Duodenal mucosa (tissue), 2 donors: ENCODE results near the gene CYP3A5.
"Not testable (repeated sequence)": the region's sequence is repeated elsewhere in the genome, so short reads cannot be mapped to it uniquely, and the experiment has no call there.

Experiments
- H3K27ac ChIP-seq: one replicate; pipeline ENCODE4 v1.7.0; 2013; ENCODE audit warnings: low read depth, low read length
- H3K27me3 ChIP-seq, 2 donors: one replicate each; pipeline ENCODE4 v1.7.0; 2013; ENCODE audit warnings: low read length in 2 of 2, control low read depth in 1 of 2; ENCODE audit not compliant: insufficient read depth in 2 of 2, control insufficient read depth in 1 of 2
- H3K36me3 ChIP-seq, 2 donors: one replicate each; pipeline ENCODE4 v1.7.0; 2013; ENCODE audit warnings: low read length in 2 of 2, control low read depth in 1 of 2; ENCODE audit not compliant: insufficient read depth in 2 of 2, control insufficient read depth in 1 of 2
- H3K4me1 ChIP-seq, 2 donors: one replicate each; pipeline ENCODE4 v1.7.0; 2013; ENCODE audit warnings: low read length in 2 of 2, control low read depth in 1 of 2; ENCODE audit not compliant: insufficient read depth in 2 of 2, control insufficient read depth in 1 of 2
- H3K4me3 ChIP-seq, 2 donors: one replicate each; pipeline ENCODE4 v1.7.0; 2013; ENCODE audit warnings: low read length in 2 of 2, low read depth in 1 of 2
- H3K9ac ChIP-seq, 2 donors: one replicate each; pipeline ENCODE4 v1.7.0; 2013; ENCODE audit warnings: low read length in 2 of 2, low read depth in 1 of 2
- H3K9me3 ChIP-seq, 2 donors: one replicate each; pipeline ENCODE4 v1.7.0; 2013; ENCODE audit warnings: low read length in 2 of 2, control low read depth in 1 of 2; ENCODE audit not compliant: control insufficient read depth in 1 of 2

CYP3A5 gene

DNA sequence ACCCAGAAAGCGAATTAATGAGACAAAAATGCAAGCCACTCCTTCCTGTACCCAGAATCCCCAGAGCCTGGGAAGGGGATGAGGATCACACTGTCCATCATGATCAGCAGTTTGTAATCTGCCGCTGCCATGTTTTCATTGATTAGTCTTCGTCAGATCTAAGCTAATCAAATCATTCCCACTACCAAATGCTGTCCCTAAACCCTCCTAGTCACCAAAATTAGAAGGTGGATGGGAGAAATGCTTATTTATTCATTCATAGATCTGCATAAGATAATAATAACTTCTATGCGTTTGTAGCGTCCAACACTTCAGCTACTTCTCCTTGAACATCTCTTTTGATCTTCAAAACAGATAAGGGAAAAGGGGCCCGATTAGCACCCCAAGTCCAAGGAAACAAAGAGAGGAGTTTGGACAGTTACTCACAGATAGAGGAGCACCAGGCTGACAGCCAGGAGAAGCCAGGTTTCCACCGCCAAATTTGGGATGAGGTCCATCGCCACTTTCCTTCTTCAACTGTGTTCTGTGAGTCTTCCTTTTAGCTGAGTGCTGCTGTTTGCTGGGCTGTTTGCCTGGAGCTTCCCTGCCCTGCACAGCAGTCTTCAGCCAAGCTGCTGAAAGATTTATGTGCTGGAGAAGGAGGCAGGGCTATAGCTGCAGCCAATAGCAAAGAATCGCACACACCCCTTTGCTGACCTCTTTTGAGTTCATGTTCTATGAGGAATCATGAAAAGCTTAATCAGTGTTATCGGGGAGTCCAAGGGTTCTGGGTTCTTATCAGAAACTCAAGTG lies at the start of gene CYP3A5:
CYP3A5 (minus strand) TSS at position 597 of the 792 bp plus-strand sequence; CDS start at position 497, 100 bp downstream.
- Histone ChIP-seq H3K36me3 (peaks cover 22 to 25% of the 10 kb centered on the region in 2 donors), H3K27ac (peak within 1 kb of the TSS; percentile 51), H3K9ac (peak within 1 kb of the TSS; percentile 54 to 74), H3K4me3 (peak within 1 kb of the TSS; percentile 60 to 70), H3K27me3 (no peaks in the 10 kb centered on the region), H3K4me1 (peaks cover 7 to 14% of the 10 kb centered on the region in 2 donors), H3K9me3 (no peaks in the 10 kb centered on the region)

GRCh38 chr7:99728615-99729014 lies 48.8 kb upstream of the CYP3A5 start:
- Histone ChIP-seq H3K4me1 (peaks cover 8 to 9% of the 10 kb centered on the region in 2 donors), H3K9me3 (no peaks in the 10 kb centered on the region), H3K9ac (no peak overlapping the region), H3K4me3 (no peak overlapping the region), H3K27me3 (no peaks in the 10 kb centered on the region), H3K36me3 (no peaks in the 10 kb centered on the region), H3K27ac (no peak overlapping the region)

DNA sequence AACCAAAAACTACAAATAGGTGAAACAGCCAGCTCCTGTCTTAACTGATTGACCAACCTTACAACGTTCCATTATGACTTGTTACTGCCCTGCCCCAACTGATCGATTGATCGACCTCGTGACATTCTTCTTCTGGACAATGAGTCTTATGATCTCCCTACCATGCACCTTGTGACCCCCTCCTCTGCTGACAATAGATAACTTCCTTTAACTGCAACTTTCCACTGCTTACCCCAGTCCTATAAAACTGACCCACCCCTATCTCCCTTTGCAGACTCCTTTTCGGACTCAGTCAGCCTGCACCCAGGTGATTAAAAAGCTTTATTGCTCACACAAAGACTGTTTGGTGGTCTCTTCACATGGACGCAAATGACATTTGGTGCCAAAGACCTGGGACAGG lies 43.4 kb upstream of the CYP3A5 start:
- not testable (repeated sequence) for H3K27me3 ChIP-seq, H3K9ac ChIP-seq, H3K36me3 ChIP-seq, H3K4me3 ChIP-seq, H3K9me3 ChIP-seq, H3K27ac ChIP-seq
- H3K4me1 ChIP-seq = peaks cover 10% of the 10 kb centered on the region in 2 donors

GRCh38 chr7:99720800-99721595 lies 41.2 kb upstream of the CYP3A5 start:
- Histone ChIP-seq H3K27me3 (no peaks in the 10 kb centered on the region), H3K27ac (no peak overlapping the region), H3K36me3 (no peaks in the 10 kb centered on the region), H3K4me3 (no peak overlapping the region), H3K9me3 (no peaks in the 10 kb centered on the region), H3K4me1 (peaks cover 10% of the 10 kb centered on the region in 2 donors), H3K9ac (no peak overlapping the region)

- no peak overlapping the region for H3K9ac ChIP-seq
- H3K4me1 ChIP-seq = peaks cover 10% of the 10 kb centered on the region in 2 donors
- no peaks in the 10 kb centered on the region for H3K9me3 ChIP-seq
- H3K36me3 ChIP-seq = no peaks in the 10 kb centered on the region
- H3K27ac ChIP-seq = no peak overlapping the region
- no peak overlapping the region for H3K4me3 ChIP-seq
- no peaks in the 10 kb centered on the region for H3K27me3 ChIP-seq
Observed at GRCh38 chr7:99719996-99720769, 40.4 kb upstream of the CYP3A5 start.

- H3K27ac ChIP-seq = no peak overlapping the region
- no peak overlapping the region for H3K4me3 ChIP-seq
- H3K4me1 ChIP-seq = peaks cover 4 to 10% of the 10 kb centered on the region in 2 donors
- no peaks in the 10 kb centered on the region for H3K9me3 ChIP-seq
- H3K36me3 ChIP-seq = no peaks in the 10 kb centered on the region
- no peaks in the 10 kb centered on the region for H3K27me3 ChIP-seq
- no peak overlapping the region for H3K9ac ChIP-seq
Observed at GRCh38 chr7:99713995-99714570, 34.3 kb upstream of the CYP3A5 start.

- Histone ChIP-seq H3K9me3 (no peaks in the 10 kb centered on the region), H3K4me1 (peaks cover 4 to 10% of the 10 kb centered on the region in 2 donors), H3K27ac (no peak overlapping the region), H3K9ac (no peak overlapping the region), H3K36me3 (no peaks in the 10 kb centered on the region), H3K4me3 (no peak overlapping the region), H3K27me3 (no peaks in the 10 kb centered on the region)
Observed at GRCh38 chr7:99709838-99710578, 30.2 kb upstream of the CYP3A5 start.

DNA sequence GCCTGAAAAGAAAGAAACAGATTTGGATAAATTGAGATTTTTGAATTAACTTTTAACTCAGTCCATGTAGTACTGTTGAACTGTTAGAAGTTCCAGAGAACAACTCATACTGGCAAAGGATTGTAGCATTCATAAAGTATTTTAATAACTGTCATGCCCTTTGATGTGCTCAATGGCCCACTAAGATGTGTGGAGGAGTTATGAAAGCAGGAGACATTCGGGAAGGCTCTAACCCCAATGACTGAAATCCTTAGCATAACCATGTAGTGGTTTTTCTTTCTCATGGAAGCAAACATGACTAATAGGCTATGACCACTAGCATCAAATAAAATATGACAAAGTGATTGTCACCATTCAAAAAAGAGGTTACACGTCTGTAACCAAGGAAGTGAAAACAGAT lies 29.5 kb upstream of the CYP3A5 start:
- H3K4me3 ChIP-seq = no peak overlapping the region
- no peaks in the 10 kb centered on the region for H3K27me3 ChIP-seq
- H3K4me1 ChIP-seq = peaks cover 4 to 10% of the 10 kb centered on the region in 2 donors
- H3K27ac ChIP-seq = no peak overlapping the region
- H3K9ac ChIP-seq = no peak overlapping the region
- H3K9me3 ChIP-seq = no peaks in the 10 kb centered on the region
- no peaks in the 10 kb centered on the region for H3K36me3 ChIP-seq

DNA sequence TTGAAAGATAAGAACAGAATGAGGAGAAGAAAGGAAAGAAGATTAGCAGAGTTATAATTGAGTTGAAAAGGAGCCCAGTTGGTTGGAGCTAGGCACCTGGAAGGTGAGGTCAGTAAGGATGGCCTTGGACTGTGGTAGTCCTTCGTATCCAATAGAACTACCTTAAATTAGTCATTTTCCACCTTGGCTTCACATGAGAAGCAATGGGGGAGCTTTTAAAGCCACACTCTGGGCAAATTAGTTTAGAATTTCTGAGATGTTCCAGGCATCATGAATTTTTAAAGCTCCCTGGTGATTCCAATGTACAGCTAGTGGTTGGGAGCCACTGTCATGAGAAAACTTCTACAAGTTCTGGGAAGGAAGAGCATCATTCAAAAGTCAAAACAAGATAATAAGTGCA lies 27.3 kb upstream of the CYP3A5 start:
- Histone ChIP-seq H3K36me3 (no peaks in the 10 kb centered on the region), H3K9ac (no peak overlapping the region), H3K4me3 (no peak overlapping the region), H3K27ac (no peak overlapping the region), H3K4me1 (no peaks in the 10 kb centered on the region), H3K27me3 (no peaks in the 10 kb centered on the region), H3K9me3 (no peaks in the 10 kb centered on the region)
